MCF 10A (cell line): Measurements from ENCODE around the gene SCARB1. TPM values are rescaled to one million over a fixed set of nuclear protein-coding genes. Genes with fewer than 3 reads are reported as not detected.

ENCODE experiments used
- BruUV-seq: library from RNA; stranded (reverse); fragments of 400-500 nt; replicated peaks from 2 replicates; lab custom pipeline; 2021; lab: Mats Ljungman, UMichigan
- CTCF ChIA-PET: fragments of 300-600 bp; sonication (Branson Sonifier 250); formaldehyde crosslinking; extraction: SDS; loops from one replicate; lab custom pipeline; 2021; ENCODE audit warnings: antibody characterized with exemption, inconsistent platforms; lab: Yijun Ruan, JAX
- POLR2A ChIA-PET: fragments of 300-600, 350-650 bp; sonication (Branson Sonifier 250); formaldehyde crosslinking; extraction: SDS; loops from one replicate; lab custom pipeline; 2020; ENCODE audit warnings: antibody characterized with exemption, inconsistent platforms; lab: Yijun Ruan, JAX
- DNase-seq: peaks from one replicate; pipeline ENCODE4 v3.0.0-alpha.2; 2018; ENCODE audit not compliant: unreplicated experiment
- H3K27ac Mint-ChIP-seq: one replicate; pipeline ENCODE4 v1.8.0; 2022; ENCODE audit warnings: mild to moderate bottlenecking, low read depth, mixed read lengths; ENCODE audit not compliant: unreplicated experiment
- H3K27me3 Mint-ChIP-seq: one replicate; pipeline ENCODE4 v1.8.0; 2022; ENCODE audit warnings: mixed read lengths; ENCODE audit not compliant: insufficient read depth, unreplicated experiment
- H3K36me3 Mint-ChIP-seq: one replicate; pipeline ENCODE4 v1.8.0; 2022; ENCODE audit warnings: mild to moderate bottlenecking, moderate library complexity, mixed read lengths; ENCODE audit not compliant: insufficient read depth, unreplicated experiment
- H3K4me1 Mint-ChIP-seq: one replicate; pipeline ENCODE4 v1.8.0; 2022; ENCODE audit warnings: mixed read lengths; ENCODE audit not compliant: insufficient read depth, unreplicated experiment
- H3K4me3 Mint-ChIP-seq: one replicate; pipeline ENCODE4 v1.8.0; 2022; ENCODE audit warnings: mild to moderate bottlenecking, moderate library complexity, mixed read lengths; ENCODE audit not compliant: unreplicated experiment
- H3K9me3 Mint-ChIP-seq: one replicate; pipeline ENCODE4 v1.8.0; 2022; ENCODE audit warnings: mixed read lengths; ENCODE audit not compliant: unreplicated experiment
- CTCF ChIP-seq: fragments of 200-600 bp; IDR thresholded peaks from one replicate; pipeline ENCODE4 v1.8.0; 2022; ENCODE audit warnings: antibody characterized with exemption, mild to moderate bottlenecking; ENCODE audit not compliant: unreplicated experiment
- intact Hi-C: fragments of 100-400 bp; cut with micrococcal nuclease; formaldehyde crosslinking; loops from 2 replicates; pipeline ENCODE4 v1.14.1; 2022
- total RNA-seq: library from RNA; stranded (reverse); gene quantifications from 2 replicates; pipeline ENCODE4 v1.2.3, GENCODE V29; 2022

SCARB1 gene
- total RNA-seq, 1 experiment from 2014 or later, result 71.0 TPM

- H3K36me3 Mint-ChIP-seq, result peaks cover 18% of the 10 kb centered on the region
- ChIA-PET POLR2A (no interaction called here), CTCF (interaction anchor here (0.6 to 0.7 kb wide), 2 partner anchors 10 to 107 kb away, joined by 4 to 6 read pairs; no protein-coding TSS in a partner anchor)
- H3K4me3 Mint-ChIP-seq, result no peak overlapping the region
- intact Hi-C loops, result no loop called here
- no peak for TF ChIP-seq CTCF
- no peaks in the 10 kb centered on the region for H3K9me3 Mint-ChIP-seq
- BruUV-seq, result no TSS peak
- DNase-seq, result no peak
- no peaks in the 10 kb centered on the region for H3K27me3 Mint-ChIP-seq
- peaks cover 40% of the 10 kb centered on the region for H3K4me1 Mint-ChIP-seq
- H3K27ac Mint-ChIP-seq, result no peak overlapping the region
These were observed 30.8 kb downstream of the SCARB1 start for GRCh38 chr12:124832856-124833255.

GRCh38 chr12:124831590-124831989, 32.1 kb downstream of the SCARB1 start:
- Mint-ChIP-seq H3K27ac (no peak overlapping the region), H3K4me3 (no peak overlapping the region), H3K36me3 (peaks cover 18% of the 10 kb centered on the region), H3K4me1 (peaks cover 37% of the 10 kb centered on the region), H3K9me3 (no peaks in the 10 kb centered on the region), H3K27me3 (no peaks in the 10 kb centered on the region)
- no TSS peak for BruUV-seq
- TF ChIP-seq CTCF, result no peak
- intact Hi-C loops, result no loop called here
- DNase-seq, result no peak
- POLR2A ChIA-PET, result no interaction called here
- CTCF ChIA-PET, result no interaction called here

GRCh38 chr12:124830306-124830705, 33.4 kb downstream of the SCARB1 start:
- H3K27ac Mint-ChIP-seq, result no peak overlapping the region
- CTCF ChIA-PET, result interaction anchor here (0.8 to 4.2 kb wide), 2 partner anchors 32 to 76 kb away, joined by 3 to 24 read pairs; no protein-coding TSS in a partner anchor

More at GRCh38 chr12:124830306-124830705, 33.4 kb downstream of the SCARB1 start:
- POLR2A ChIA-PET, result interaction anchor here (1.6 to 3.1 kb wide), 2 partner anchors 26 to 32 kb away, joined by 7 to 22 read pairs; no protein-coding TSS in a partner anchor
- Mint-ChIP-seq H3K36me3 (peaks cover 23% of the 10 kb centered on the region), H3K9me3 (no peaks in the 10 kb centered on the region), H3K4me3 (no peak overlapping the region), H3K4me1 (peaks cover 37% of the 10 kb centered on the region), H3K27me3 (no peaks in the 10 kb centered on the region)
- no peak for DNase-seq
- no TSS peak for BruUV-seq
- no peak for TF ChIP-seq CTCF
- intact Hi-C loops, result no loop called here
